Heart left ventricle (tissue), 13 donors: ENCODE data around the gene ACTR1B.

Source experiments
- POLR2A ChIP-seq, 2 donors: fragments of 450-650 bp; IDR thresholded peaks; one replicate each; pipeline ENCODE4 v1.6.1; 2017; ENCODE audit warnings: antibody characterized with exemption in 2 of 2, mild to moderate bottlenecking in 2 of 2, moderate library complexity in 2 of 2
- TF ChIP-seq, protein P1 (sequence below), 12 donors: fragments of 200-600 bp; sonication (generic) in 4 of 12; IDR thresholded peaks; one replicate each; pipeline versions ENCODE4 v1.5.0 to v1.8.0; 2018 to 2022; ENCODE audit warnings: antibody characterized with exemption in 12 of 12, mild to moderate bottlenecking in 5 of 12
- donor health status: ischemic (EF 13 %, LVEDD 7.1; RV severe dilation, severe dysfunction).
- donor health status: DM: no; HTN: yes; CAD: no.
- donor health status: DM: no; HTN: no; CAD: no.
- donor health status: ischemic (EF 25% LVEDD 6.9; RV normal size, moderate dysfunction).
- donor health status: ischemic (EF 25% LVEDD 5.7; RV mildly dilated, moderate dysfunction).
- donor health status: ischemic (EF 35%, LVEDD 5.7; RV mildly dilated, moderate dysfunction).
- donor health status: nonischemic (EF 11% LVEDD 7.7; RV severe dilation, severe dysfunction).
- donor health status: DM: yes; HTN: yes; CAD: no.
- donor health status: PGD.
- donor health status: ischemic (EF 29% LVEDD 5.4; RV normal size, mild dysfunction).
- donor health status: nonischemic (EF 23%, LVEDD 6.1; RV moderate dilation, normal function).

DNA sequence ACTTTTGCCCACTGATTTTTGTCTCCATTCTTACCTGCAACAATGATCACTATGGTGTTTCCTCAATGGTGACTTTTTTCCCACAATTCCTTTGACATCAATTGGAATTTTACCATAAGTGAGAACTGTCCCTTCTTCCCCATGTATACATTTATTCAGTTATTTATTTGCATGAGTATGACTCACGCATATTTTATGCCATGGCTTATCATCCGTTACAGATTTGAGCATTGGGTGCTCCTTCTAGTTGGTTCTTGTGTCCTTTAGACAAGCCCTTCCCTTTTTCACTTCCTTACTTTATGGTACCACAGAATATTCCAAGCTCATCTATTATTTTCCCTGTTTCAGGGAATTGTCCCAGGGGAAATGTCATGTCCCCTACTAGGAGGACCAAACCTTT is 10.4 kb downstream of the ACTR1B start:
- TF ChIP-seq, protein P1, sequence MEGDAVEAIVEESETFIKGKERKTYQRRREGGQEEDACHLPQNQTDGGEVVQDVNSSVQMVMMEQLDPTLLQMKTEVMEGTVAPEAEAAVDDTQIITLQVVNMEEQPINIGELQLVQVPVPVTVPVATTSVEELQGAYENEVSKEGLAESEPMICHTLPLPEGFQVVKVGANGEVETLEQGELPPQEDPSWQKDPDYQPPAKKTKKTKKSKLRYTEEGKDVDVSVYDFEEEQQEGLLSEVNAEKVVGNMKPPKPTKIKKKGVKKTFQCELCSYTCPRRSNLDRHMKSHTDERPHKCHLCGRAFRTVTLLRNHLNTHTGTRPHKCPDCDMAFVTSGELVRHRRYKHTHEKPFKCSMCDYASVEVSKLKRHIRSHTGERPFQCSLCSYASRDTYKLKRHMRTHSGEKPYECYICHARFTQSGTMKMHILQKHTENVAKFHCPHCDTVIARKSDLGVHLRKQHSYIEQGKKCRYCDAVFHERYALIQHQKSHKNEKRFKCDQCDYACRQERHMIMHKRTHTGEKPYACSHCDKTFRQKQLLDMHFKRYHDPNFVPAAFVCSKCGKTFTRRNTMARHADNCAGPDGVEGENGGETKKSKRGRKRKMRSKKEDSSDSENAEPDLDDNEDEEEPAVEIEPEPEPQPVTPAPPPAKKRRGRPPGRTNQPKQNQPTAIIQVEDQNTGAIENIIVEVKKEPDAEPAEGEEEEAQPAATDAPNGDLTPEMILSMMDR (IDR thresholded peaks at IDR 0.05): no peak
- no peak for TF ChIP-seq POLR2A (IDR thresholded peaks at IDR 0.05)
